HCT116 (cell line): ENCODE data around the gene SGK1. TPM values are rescaled to one million over a fixed set of nuclear protein-coding genes. Genes with fewer than 3 reads are reported as not detected.

Experiments used
- ATAC-seq: fragments of 200-7000 bp; cut with Tn5 transposase; 2 replicates; pipeline ENCODE4 v1.9.1; 2020; ENCODE audit warnings: mild to moderate bottlenecking, moderate library complexity
- BruUV-seq: library from RNA; stranded (reverse); fragments of 400-500 nt; replicated peaks from 2 replicates; lab custom pipeline; 2021; lab: Mats Ljungman, UMichigan
- CTCF ChIA-PET: fragments of 300-600 bp; sonication (Branson Sonifier 250); formaldehyde crosslinking; loops from one replicate; lab custom pipeline; 2021; ENCODE audit warnings: antibody characterized with exemption; lab: Charles Lee
- POLR2A ChIA-PET: fragments of 300-600, 350-600 bp; sonication (Branson Sonifier 250); formaldehyde crosslinking; loops from one replicate; lab custom pipeline; 2021; ENCODE audit warnings: antibody characterized with exemption; lab: Charles Lee
- RAD21 ChIA-PET, 2 experiments: fragments of 300-600 bp; sonication (Branson Sonifier 250); formaldehyde crosslinking; loops; one replicate each; lab custom pipeline; 2023; ENCODE audit warnings: low total read pairs in 2 of 2; ENCODE audit not compliant: uncharacterized antibody in 2 of 2, unreplicated experiment in 2 of 2, low non-redundant PET in 1 of 2; lab: Charles Lee
- DNase-seq: peaks from one replicate; pipeline ENCODE4 v3.0.0-alpha.2; 2010; ENCODE audit warnings: low read depth, low spot score
- H2AFZ ChIP-seq: fragments of 200-600 bp; shearing (Covaris generic), sonication (generic); 2 replicates; pipeline ENCODE4 v1.6.1; 2017; ENCODE audit warnings: low read depth, mixed run types, mixed read lengths, antibody characterized with exemption, low read length; ENCODE audit not compliant: poor library complexity, severe bottlenecking
- H3K27ac ChIP-seq: 2 replicates; pipeline ENCODE4 v1.5.1; 2012; ENCODE audit warnings: low read depth, low read length
- H3K27me3 ChIP-seq: fragments of 200-600 bp; sonication (generic); 2 replicates; pipeline ENCODE4 v1.6.1; 2016; ENCODE audit warnings: mixed run types, low read length, mixed read lengths; ENCODE audit not compliant: insufficient read depth
- H3K36me3 ChIP-seq, 2 experiments: fragments of 200-500 bp in 1 of 2; fragments of 200-600 bp in 1 of 2; sonication (Bioruptor generic) in 1 of 2; sonication (generic) in 1 of 2; 2 replicates each; pipeline versions ENCODE4 v1.5.1 to v1.6.1; 2014 to 2016; ENCODE audit warnings: low read length in 2 of 2, inconsistent platforms in 1 of 2, mixed read lengths in 1 of 2, mixed run types in 1 of 2; ENCODE audit not compliant: insufficient read depth in 2 of 2, control insufficient read depth in 1 of 2
- H3K4me1 ChIP-seq, 2 experiments: fragments of 200-600 bp in 1 of 2; sonication (generic) in 1 of 2; 2 replicates each; pipeline versions ENCODE4 v1.5.1 to v1.6.1; 2012 to 2017; ENCODE audit warnings: low read length in 2 of 2, inconsistent platforms in 1 of 2, mild to moderate bottlenecking in 1 of 2, mixed read lengths in 1 of 2, mixed run types in 1 of 2, moderate library complexity in 1 of 2; ENCODE audit not compliant: insufficient read depth in 2 of 2, control insufficient read depth in 1 of 2
- H3K4me2 ChIP-seq: fragments of 200-600 bp; sonication (generic); 2 replicates; pipeline ENCODE4 v1.6.1; 2017; ENCODE audit warnings: mixed run types, low read length, mixed read lengths
- H3K4me3 ChIP-seq, 2 experiments: fragments of 200-600 bp in 1 of 2; sonication (generic) in 1 of 2; replicated peaks in 1 of 2; 2 replicates each; pipeline ENCODE4 v1.5.1; 2011 to 2016; ENCODE audit warnings: low read length in 2 of 2, control low read depth in 1 of 2, low read depth in 1 of 2, mild to moderate bottlenecking in 1 of 2, mixed read lengths in 1 of 2, mixed run types in 1 of 2
- H3K79me2 ChIP-seq: fragments of 200-600 bp; sonication (generic); 2 replicates; pipeline ENCODE4 v1.6.1; 2017; ENCODE audit warnings: mild to moderate bottlenecking, mixed run types, low read length, moderate library complexity, mixed read lengths; ENCODE audit not compliant: insufficient read depth
- H3K9ac ChIP-seq: fragments of 200-600 bp; sonication (generic); 2 replicates; pipeline ENCODE4 v1.6.1; 2016; ENCODE audit warnings: low read length, mixed read lengths
- H3K9me2 ChIP-seq: fragments of 200-600 bp; sonication (generic), shearing (Covaris generic); 2 replicates; pipeline ENCODE4 v1.6.1; 2017; ENCODE audit warnings: mixed run types, mild to moderate bottlenecking, moderate library complexity; ENCODE audit not compliant: insufficient read depth
- H3K9me3 ChIP-seq, 2 experiments: fragments of 200-500 bp in 1 of 2; fragments of 200-600 bp in 1 of 2; sonication (Bioruptor generic) in 1 of 2; sonication (generic) in 1 of 2; 2 replicates each; pipeline ENCODE4 v1.6.1; 2014 to 2017; ENCODE audit warnings: low read length in 2 of 2, mixed read lengths in 2 of 2, inconsistent platforms in 1 of 2, low read depth in 1 of 2, mild to moderate bottlenecking in 1 of 2, mixed run types in 1 of 2, moderate library complexity in 1 of 2; ENCODE audit not compliant: control insufficient read depth in 1 of 2, insufficient read depth in 1 of 2
- H4K20me1 ChIP-seq: fragments of 200-600 bp; sonication (generic), shearing (Covaris generic); 2 replicates; pipeline ENCODE4 v1.6.1; 2017; ENCODE audit warnings: mixed run types, mild to moderate bottlenecking, moderate library complexity; ENCODE audit not compliant: insufficient read depth
- ATF3 ChIP-seq: IDR thresholded peaks from 2 replicates; pipeline ENCODE4 v1.6.1; 2012
- CBX3 ChIP-seq: IDR thresholded peaks from 2 replicates; pipeline ENCODE4 v1.6.1; 2012; ENCODE audit warnings: low read depth
- EGR1 ChIP-seq: IDR thresholded peaks from 2 replicates; pipeline ENCODE4 v1.6.1; 2012; ENCODE audit warnings: low read depth
- ELF1 ChIP-seq: IDR thresholded peaks from 2 replicates; pipeline ENCODE4 v1.6.1; 2012; ENCODE audit warnings: low read depth, borderline replicate concordance
- EZH2 ChIP-seq: fragments of 200-600 bp; sonication (generic); IDR thresholded peaks from 2 replicates; pipeline ENCODE4 v1.6.1; 2017; ENCODE audit warnings: antibody characterized with exemption, mixed run types
- JUND ChIP-seq: IDR thresholded peaks from 2 replicates; pipeline ENCODE4 v1.6.1; 2012
- MAX ChIP-seq: IDR thresholded peaks from 2 replicates; pipeline ENCODE4 v1.6.1; 2012
- POLR2AphosphoS5 ChIP-seq: IDR thresholded peaks from 2 replicates; pipeline ENCODE4 v1.6.1; 2011; ENCODE audit warnings: mild to moderate bottlenecking, low read depth, low read length, moderate library complexity
- RAD21 ChIP-seq: IDR thresholded peaks from 2 replicates; pipeline ENCODE4 v1.6.1; 2012; ENCODE audit warnings: low read depth, mild to moderate bottlenecking
- SRF ChIP-seq: IDR thresholded peaks from 2 replicates; pipeline ENCODE4 v1.6.1; 2012; ENCODE audit warnings: low read depth
- TCF7L2 ChIP-seq: IDR thresholded peaks from 2 replicates; pipeline ENCODE4 v1.7.0; 2011; ENCODE audit warnings: borderline replicate concordance, inconsistent platforms; ENCODE audit not compliant: insufficient read depth, insufficient read length; ENCODE audit errors: extremely low read depth
- YY1 ChIP-seq: IDR thresholded peaks from 2 replicates; pipeline ENCODE4 v1.6.1; 2011; ENCODE audit warnings: low read length, low read depth, moderate library complexity, mild to moderate bottlenecking; ENCODE audit not compliant: insufficient replicate concordance; ENCODE audit errors: extremely low read depth
- ZFX ChIP-seq: fragments of 450-650 bp; IDR thresholded peaks from 2 replicates; pipeline ENCODE4 v1.6.1; 2017
- ZNF274 ChIP-seq: fragments of 200-500 bp; sonication (Bioruptor generic); IDR thresholded peaks from 2 replicates; pipeline ENCODE4 v1.6.1; 2014; ENCODE audit warnings: mild to moderate bottlenecking, low read depth, low read length, inconsistent platforms
- intact Hi-C: fragments of 100-400 bp; cut with micrococcal nuclease; formaldehyde crosslinking; loops from 2 replicates; pipeline ENCODE4 v1.10.0; 2022
- total RNA-seq: library from RNA; stranded (reverse); gene quantifications from one replicate; pipeline ENCODE4 v1.2.1, GENCODE V29; 2021; ENCODE audit not compliant: unreplicated experiment

Gene SGK1
- total RNA-seq, 1 experiment from 2014 or later, result 4.5 TPM

GRCh38 chr6:134247844-134248580 is 69.9 kb downstream of the SGK1 start:
- intact Hi-C loops, result no loop called here
- Histone ChIP-seq H3K9me3 (no peaks in the 10 kb centered on the region), H3K9me2 (no peaks in the 10 kb centered on the region), H4K20me1 (no peaks in the 10 kb centered on the region), H3K4me2 (no peak overlapping the region), H3K79me2 (no peaks in the 10 kb centered on the region), H3K27me3 (no peaks in the 10 kb centered on the region), H3K4me1 (no peaks in the 10 kb centered on the region), H3K27ac (no peak overlapping the region), H2AFZ (no peak overlapping the region), H3K4me3 (no peak overlapping the region), H3K36me3 (no peaks in the 10 kb centered on the region), H3K9ac (no peak overlapping the region)
- TF ChIP-seq YY1 (no peak), JUND (no peak), ZNF274 (no peak), POLR2AphosphoS5 (no peak), MAX (no peak), CBX3 (no peak), ELF1 (no peak), ZFX (no peak), EZH2 (no peak), TCF7L2 (no peak), SRF (no peak), RAD21 (no peak), EGR1 (no peak), ATF3 (no peak)
- RAD21 ChIA-PET, result no interaction called here
- no TSS peak for BruUV-seq
- DNase-seq (no peak), ATAC-seq (no peak)
- POLR2A ChIA-PET, result no interaction called here
- CTCF ChIA-PET, result no interaction called here
